NCI-H2107 (cell line): ENCODE measurements around the gene CD80.
"Not testable (repeated sequence)": the region's sequence is repeated elsewhere in the genome, so short reads cannot be mapped to it uniquely, and the experiment has no call there.

Source experiments
- DNase-seq: peaks from one replicate; lab custom pipeline; 2025; lab: John Stamatoyannopoulos, UW

CD80 gene

GRCh38 chr3:119582178-119582577, 22.8 kb upstream of the CD80 start:
- no peak for DNase-seq

- no peak for DNase-seq
Observed at GRCh38 chr3:119580067-119580760, 20.8 kb upstream of the CD80 start.

- no peak for DNase-seq
Observed at GRCh38 chr3:119579366-119580066, 20.1 kb upstream of the CD80 start, which contains the start of gene ADPRH. Gene ADPRH (plus strand): TSS chr3:119579492. CDS start chr3:119582170, 2,678 bp downstream.

GRCh38 chr3:119575507-119575906, 16.1 kb upstream of the CD80 start:
- DNase-seq, result no peak

- DNase-seq, result no peak
Observed at GRCh38 chr3:119571688-119572087, 12.3 kb upstream of the CD80 start.

- DNase-seq, result no peak
Observed at GRCh38 chr3:119571230-119571629, 11.8 kb upstream of the CD80 start.

- DNase-seq, result no peak
Observed at GRCh38 chr3:119570229-119570628, 10.8 kb upstream of the CD80 start.

- DNase-seq, result no peak
Observed at GRCh38 chr3:119569156-119569555, 9.7 kb upstream of the CD80 start.

GRCh38 chr3:119563334-119563733, 3.9 kb upstream of the CD80 start:
- not testable (repeated sequence) for DNase-seq

- no peak for DNase-seq
Observed at GRCh38 chr3:119562307-119562961, 3.0 kb upstream of the CD80 start.

GRCh38 chr3:119560160-119560559, 746 bp upstream of the CD80 start:
- no peak for DNase-seq

GRCh38 chr3:119558626-119559317, 642 bp downstream of the CD80 start:
- DNase-seq, result no peak

GRCh38 chr3:119557877-119558269, 1.5 kb downstream of the CD80 start:
- DNase-seq, result no peak

- no peak for DNase-seq
Observed at GRCh38 chr3:119557192-119557876, 2.1 kb downstream of the CD80 start.

GRCh38 chr3:119555929-119556328, 3.5 kb downstream of the CD80 start:
- no peak for DNase-seq

- DNase-seq, result no peak
Observed at GRCh38 chr3:119555309-119555735, 4.1 kb downstream of the CD80 start.

GRCh38 chr3:119553823-119554415, 5.5 kb downstream of the CD80 start:
- DNase-seq, result no peak

GRCh38 chr3:119552928-119553327, 6.5 kb downstream of the CD80 start:
- not testable (repeated sequence) for DNase-seq

- no peak for DNase-seq
Observed at GRCh38 chr3:119551598-119551997, 7.8 kb downstream of the CD80 start.

- no peak for DNase-seq
Observed at GRCh38 chr3:119550192-119550910, 9.1 kb downstream of the CD80 start.

- no peak for DNase-seq
Observed at GRCh38 chr3:119548341-119548740, 11.1 kb downstream of the CD80 start.
